Subcutaneous adipose tissue (tissue), 4 donors: ENCODE measurements around the gene NR4A1. TPM values are rescaled to one million over a fixed set of nuclear protein-coding genes. Genes with fewer than 3 reads are reported as not detected.

ENCODE experiments used
- total RNA-seq, 4 donors: library from RNA; depleted of rRNA; stranded (reverse); fragments of >200 nt; gene quantifications; one replicate each; pipeline ENCODE4 v1.1.0, GENCODE V29; 2016
- TF ChIP-seq, protein P1 (sequence below): fragments of 450-650 bp; IDR thresholded peaks from one replicate; pipeline ENCODE4 v1.5.1; 2016; ENCODE audit warnings: low read depth, mild to moderate bottlenecking, control low read depth, antibody characterized with exemption, moderate library complexity

The NR4A1 gene
- total RNA-seq, 4 donors from 2014 or later, result 20.1 to 84.6 (median 40.3) TPM

DNA sequence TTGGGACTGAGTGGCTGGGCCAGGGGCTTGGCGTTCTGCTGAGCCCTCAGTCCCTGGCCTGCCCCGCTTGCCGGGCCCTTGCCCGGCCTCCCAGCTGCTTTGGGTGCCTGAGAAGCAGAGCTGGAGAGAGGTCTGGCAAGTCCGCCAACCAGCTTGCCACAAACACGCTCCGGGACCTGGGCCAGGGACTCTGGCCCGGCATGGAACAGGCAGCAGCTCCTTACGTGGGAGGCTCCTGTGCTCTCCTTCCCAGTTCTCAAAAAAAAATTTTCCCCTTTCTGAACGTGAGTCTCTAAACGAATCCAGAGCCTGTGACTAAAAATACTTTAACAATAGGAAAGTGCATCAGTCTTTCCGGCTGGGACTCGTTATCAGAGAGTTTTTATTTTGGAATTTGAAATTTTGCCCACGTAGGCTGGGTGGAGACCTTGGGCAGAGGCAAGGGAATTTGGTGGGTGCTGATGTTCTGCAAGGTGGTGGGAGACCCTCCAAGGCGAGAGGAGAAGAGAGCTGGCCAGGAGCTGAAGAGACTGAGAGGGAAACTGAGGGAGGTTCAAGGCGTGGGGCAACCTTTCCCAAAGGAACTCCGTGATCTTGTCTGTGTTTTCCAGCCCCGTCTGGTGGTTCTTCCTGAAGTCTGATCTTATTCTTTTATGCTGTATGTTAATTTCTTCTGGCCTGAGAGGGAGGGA lies 6.8 kb upstream of the NR4A1 start:
- TF ChIP-seq, protein P1, sequence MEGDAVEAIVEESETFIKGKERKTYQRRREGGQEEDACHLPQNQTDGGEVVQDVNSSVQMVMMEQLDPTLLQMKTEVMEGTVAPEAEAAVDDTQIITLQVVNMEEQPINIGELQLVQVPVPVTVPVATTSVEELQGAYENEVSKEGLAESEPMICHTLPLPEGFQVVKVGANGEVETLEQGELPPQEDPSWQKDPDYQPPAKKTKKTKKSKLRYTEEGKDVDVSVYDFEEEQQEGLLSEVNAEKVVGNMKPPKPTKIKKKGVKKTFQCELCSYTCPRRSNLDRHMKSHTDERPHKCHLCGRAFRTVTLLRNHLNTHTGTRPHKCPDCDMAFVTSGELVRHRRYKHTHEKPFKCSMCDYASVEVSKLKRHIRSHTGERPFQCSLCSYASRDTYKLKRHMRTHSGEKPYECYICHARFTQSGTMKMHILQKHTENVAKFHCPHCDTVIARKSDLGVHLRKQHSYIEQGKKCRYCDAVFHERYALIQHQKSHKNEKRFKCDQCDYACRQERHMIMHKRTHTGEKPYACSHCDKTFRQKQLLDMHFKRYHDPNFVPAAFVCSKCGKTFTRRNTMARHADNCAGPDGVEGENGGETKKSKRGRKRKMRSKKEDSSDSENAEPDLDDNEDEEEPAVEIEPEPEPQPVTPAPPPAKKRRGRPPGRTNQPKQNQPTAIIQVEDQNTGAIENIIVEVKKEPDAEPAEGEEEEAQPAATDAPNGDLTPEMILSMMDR, result no peak

DNA sequence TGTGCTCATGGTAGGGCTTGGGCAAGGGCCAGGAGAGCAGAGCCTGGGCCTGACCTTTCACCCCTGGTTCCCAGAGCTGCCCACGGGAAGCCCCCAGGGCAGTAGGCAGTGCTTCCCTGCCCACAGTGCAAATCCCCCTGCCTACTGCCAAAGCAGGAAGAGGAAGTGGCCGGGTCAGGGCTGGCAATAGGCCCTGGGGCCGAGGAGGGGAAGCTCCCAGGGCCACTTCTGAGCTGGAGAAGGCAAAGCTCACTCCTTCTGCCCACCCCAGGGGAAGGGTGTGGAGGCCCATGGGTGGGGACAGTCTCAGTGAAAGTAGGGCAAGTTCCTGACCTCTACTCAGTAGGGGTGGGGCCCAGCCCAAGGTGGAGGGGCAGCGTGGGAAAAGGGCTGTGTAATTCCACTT lies 5.4 kb upstream of the NR4A1 start:
- TF ChIP-seq, protein P1, result no peak

DNA sequence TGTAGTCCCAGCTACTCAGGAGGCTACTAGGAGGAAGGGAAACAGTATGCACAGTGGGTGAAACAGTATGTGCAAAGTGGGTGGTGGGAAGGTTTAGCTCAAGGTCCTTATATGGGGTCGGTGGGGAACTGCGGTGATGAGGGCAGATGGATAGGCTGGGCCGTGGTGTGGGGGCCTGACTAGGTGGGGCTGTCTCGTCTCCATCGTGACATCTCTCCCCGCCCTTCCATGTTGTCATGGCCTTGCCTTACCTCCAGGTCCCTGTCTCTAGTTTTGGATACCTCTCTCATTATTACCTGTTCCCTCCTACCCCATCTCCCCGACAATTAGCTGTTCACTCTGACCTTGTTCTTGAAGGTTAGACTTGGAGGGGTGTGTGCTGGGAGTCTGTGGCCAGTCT lies 4.4 kb upstream of the NR4A1 start:
- TF ChIP-seq, protein P1, result no peak

DNA sequence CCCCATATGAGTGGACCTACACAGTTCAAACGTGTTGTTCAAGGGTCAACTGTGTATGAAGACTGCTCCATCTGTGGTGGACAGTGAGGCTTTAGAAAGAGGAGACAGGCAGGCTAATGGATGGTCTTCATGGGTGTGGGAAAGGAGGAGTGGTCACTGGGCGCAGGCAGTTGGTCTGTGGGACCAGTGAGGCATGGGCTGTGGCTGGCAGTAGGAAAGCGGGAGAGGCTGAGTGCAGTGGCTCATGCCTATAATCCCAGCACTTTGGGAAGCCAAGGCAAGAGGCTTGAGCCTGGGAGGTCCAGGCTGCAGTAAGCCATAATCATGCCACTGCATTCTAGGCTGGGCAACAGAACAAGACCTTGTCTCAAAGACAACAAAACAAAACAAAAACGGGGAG lies 2.0 kb upstream of the NR4A1 start:
- TF ChIP-seq, protein P1, result no peak

DNA sequence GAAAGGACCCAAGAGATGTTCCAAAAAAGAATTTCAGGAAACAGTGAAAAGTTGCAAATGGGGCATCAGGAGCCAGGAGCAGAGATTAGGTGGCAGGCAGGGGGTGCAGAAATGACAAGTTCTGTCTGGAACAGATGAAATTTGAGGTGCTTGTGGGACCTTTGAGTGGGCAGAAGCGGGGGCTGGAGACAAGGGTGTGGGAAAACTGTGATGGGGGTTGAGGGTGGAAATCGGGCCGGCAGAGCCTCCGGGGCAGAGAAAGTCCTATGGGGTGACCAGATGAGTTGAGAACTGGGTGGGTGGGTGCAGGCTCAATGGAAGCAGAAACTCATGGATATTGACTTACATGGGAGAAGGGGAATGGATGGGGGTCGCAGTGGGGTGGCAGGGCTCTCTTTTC lies 1.6 kb upstream of the NR4A1 start:
- TF ChIP-seq, protein P1, result no peak

DNA sequence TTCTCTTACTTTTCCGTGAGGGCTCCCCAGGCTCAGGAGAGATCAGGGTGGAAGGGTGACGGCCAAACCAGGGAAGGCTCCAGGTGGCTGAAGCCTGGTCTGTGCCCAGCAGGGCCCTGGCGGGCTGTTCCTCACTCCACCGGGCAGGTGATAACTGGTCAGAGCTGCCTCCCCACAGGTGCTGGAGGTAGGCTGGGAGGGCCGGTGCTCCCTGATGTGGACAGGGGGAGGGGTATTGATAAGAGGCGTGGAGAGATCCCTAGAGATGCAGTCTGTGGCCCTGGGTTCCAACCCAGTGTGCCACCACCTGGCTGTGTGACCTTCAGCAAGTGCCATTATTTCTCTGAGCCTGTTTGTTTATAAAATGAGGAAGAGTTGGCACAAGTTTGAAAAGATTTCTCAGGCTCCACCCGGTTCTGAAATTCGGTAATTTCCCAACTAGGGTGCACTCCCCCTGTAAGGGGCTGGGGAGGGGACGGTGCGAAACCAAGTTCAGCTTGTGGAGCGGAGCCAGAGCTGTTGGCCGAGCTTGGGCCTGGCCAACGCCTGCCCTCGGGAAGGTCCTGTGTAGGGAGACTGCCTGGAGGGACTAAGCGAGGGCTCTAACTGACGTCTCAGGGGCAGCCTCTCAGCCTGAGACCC lies 1.0 kb upstream of the NR4A1 start:
- TF ChIP-seq, protein P1, result no peak

DNA sequence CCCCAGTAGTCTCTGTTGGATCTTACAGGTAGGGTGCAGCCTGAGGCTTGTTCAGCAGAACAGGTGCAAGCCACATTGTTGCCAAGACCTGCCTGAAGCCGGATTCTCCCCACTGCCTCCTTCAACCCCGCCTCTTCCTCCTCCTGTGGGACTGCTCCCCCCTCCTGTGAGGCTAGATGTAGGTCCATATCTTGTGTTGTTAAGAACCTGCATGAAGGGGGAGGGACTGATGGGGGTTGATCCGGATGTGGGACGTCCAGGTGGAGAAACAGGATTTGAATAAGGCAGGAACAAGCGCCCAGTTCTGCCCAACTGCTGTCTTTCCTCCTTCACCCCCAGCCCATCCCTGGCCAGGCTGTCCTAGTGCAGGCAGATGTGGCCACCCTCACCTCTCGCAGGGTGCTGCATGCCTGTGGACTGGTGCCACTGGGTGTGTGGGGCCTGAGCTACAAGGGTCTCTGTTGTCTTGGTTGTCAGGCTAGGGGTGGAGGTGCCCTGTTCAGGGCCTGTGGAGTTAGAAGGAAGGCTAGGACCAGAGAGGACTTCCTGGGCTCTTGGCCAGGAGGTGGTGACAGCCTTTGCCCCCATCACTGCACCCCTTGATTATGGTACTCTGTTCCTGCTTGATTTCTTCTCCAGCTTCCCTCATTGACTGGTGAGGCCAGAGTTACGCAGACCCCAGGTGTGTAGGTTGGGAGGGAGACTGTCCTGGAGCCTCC lies 1.4 kb downstream of the NR4A1 start:
- TF ChIP-seq, protein P1, result no peak
